Activated T-helper 1 cell treated with Interleukin-2 at 50 U/mL for 16 hours (primary cell): Measurements from ENCODE around the gene EHBP1.
"Not testable (repeated sequence)": the region's sequence is repeated elsewhere in the genome, so short reads cannot be mapped to it uniquely, and the experiment has no call there.

Experiments used
- DNase-seq: peaks from one replicate; pipeline ENCODE4 v3.0.0-alpha.2; 2020; ENCODE audit warnings: low read depth

EHBP1 gene

GRCh38 chr2:63019686-63020085, 314.2 kb downstream of the EHBP1 start:
- DNase-seq = not testable (repeated sequence)

DNA sequence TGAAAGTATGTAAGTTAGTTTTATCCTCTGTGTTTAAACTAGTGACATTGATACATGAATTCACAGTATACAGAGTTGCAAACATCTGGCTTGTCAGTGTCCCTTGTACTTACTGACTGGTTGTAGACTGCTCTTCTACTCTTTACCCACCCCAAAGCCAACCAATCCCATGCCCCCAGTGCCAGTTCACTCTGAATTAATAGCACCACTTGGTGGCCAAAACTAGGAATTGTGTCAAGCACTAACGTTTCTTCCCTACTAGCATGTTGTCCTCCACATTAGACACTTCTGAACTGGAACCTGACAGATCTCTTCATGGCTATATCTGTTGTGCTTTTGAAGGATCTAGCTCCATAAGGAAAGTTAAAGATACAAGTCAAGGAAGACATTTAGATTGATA, 317.9 kb downstream of the EHBP1 start:
- DNase-seq = no peak

- no peak for DNase-seq
Measured at GRCh38 chr2:63027220-63027619, 321.7 kb downstream of the EHBP1 start.

- no peak for DNase-seq
Measured at GRCh38 chr2:63029058-63029457, 323.5 kb downstream of the EHBP1 start.

- no peak for DNase-seq
Measured at GRCh38 chr2:63034526-63034925, 329.0 kb downstream of the EHBP1 start.

DNA sequence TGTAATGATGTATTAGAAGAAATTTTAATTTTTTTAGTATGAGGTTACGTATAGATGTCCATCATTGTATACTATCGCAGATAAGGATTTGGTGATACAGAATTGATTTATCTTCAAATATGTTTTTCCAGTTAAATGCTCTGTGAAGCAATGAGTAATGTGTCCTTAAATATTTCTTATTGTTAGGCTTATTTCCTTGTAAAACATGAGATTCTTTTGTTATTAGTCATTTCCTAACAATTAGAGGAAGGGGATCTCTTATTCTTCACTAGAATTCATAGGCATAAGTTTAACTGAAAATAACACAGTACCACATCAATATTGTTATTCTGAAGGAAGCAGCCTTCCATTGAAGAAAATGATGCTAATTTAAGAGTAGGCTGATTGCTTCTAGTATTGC, 329.7 kb downstream of the EHBP1 start:
- DNase-seq = no peak

GRCh38 chr2:63035660-63036059, 330.1 kb downstream of the EHBP1 start:
- no peak for DNase-seq

DNA sequence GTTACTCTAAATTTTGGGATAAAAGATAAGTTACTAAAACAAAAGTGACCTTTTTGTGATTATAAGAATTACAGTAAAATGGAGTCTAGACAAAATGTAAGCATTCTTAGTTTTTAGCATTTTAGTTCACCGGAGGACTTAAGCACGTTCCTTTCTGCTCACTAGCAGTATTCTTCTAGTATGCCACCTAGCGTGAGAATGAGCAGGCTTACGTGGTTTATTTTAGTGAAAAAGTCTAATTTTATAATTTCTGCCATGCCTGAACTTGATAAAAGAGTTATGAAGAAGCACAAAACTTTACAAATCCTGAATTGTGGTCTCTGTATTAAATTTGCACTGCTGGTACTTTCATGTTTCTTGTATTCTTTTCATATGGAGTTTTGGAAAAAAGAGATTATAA, 332.5 kb downstream of the EHBP1 start:
- no peak for DNase-seq

GRCh38 chr2:63040586-63040985, 335.1 kb downstream of the EHBP1 start:
- no peak for DNase-seq

GRCh38 chr2:63041592-63041991, 336.1 kb downstream of the EHBP1 start:
- no peak for DNase-seq

DNA sequence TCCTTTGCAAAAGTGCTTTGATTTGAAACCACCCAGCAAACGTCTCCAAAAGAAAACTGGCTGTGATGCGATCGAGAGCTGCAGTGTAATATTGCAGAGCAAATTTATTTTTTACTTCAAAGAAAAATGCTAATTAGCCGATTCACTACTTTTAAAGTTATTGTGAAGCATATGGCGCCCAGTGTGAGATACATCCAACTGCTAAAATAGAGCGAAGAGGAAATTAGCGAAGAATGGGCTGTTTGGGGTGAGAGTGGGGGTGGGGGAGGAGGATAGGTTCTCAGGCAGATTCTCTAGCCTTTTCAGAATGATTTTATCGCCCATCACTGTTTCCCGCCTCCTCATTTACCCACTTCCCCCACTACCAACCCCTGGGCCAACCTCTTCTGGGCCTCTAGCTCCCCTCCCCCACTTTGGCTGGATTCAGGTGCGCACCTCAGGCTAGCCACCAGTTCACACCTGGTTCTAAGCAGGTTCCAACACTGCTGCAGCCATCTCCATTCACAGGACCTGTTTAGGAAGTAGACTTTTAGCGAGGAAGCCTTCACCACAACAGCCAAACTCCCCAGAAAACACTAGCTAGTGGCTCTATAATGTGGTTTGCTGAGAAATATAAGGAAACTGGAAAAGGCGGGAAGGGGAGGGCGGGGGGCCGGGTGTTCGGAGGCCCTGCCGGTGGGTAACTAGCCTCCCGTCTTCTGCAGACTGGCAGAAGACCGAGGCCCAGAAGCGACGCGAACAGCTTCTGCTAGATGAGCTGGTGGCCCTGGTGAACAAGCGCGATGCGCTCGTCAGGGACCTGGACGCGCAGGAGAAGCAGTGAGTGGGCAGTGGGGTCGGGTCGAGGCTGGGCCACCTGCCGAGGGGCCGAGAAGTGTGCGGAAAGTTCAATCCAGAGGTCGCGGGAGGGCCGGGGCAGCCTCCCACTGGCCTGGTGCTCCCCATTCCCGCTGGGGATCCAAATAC, 339.1 kb downstream of the EHBP1 start:
- DNase-seq = no peak

GRCh38 chr2:63046552-63046951, 341.0 kb downstream of the EHBP1 start:
- no peak for DNase-seq

- DNase-seq = no peak
Measured at GRCh38 chr2:63046961-63047320, 341.4 kb downstream of the EHBP1 start.

DNA sequence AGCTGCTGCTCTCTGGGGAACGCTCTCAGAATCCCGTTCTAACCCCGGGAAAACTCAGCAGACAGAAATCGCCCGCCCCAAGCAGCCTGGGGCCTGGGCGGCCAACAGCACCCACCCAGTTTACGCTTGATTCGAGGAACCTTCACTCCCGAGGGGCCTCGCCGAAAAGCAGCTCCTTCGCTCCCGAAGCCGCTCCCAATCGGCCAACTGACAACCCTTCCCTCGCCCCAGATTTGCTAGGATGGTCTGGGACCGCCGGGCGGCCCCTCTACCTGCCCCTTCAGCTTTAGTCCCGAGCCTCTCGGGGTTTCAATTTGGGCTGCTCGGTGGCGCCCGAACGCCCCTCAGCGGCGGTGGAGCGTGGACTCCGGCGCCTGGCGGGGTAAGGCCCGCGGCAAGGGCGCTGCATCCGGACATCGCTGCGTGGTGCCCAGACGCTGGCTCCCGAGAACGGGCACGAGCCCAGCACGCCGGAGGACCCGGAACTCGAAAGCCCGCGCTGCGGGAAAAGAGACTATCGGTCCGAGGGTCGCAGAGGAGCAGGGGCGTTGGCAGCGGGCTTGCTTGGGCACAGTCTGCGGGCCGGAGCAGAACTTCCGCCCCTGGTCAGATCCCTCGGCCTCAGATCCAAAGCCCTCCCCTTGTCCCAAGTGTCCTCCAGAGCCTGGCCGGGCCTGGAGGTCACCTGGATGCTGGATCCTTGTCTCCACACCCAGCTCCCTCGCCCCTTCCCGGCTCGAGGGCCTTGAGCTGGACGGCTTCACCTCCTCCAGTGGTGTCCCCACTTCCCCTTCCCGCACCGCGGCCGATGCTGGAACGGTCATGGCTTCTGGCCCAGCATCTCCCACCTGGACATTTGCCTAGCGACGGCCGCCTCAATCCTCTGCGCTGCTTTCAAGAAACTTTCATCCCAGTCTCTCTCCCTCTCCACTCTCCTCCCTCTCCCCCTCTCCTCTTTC, 342.1 kb downstream of the EHBP1 start:
- DNase-seq = no peak

GRCh38 chr2:63048367-63049171, 343.1 kb downstream of the EHBP1 start:
- DNase-seq = no peak

DNA sequence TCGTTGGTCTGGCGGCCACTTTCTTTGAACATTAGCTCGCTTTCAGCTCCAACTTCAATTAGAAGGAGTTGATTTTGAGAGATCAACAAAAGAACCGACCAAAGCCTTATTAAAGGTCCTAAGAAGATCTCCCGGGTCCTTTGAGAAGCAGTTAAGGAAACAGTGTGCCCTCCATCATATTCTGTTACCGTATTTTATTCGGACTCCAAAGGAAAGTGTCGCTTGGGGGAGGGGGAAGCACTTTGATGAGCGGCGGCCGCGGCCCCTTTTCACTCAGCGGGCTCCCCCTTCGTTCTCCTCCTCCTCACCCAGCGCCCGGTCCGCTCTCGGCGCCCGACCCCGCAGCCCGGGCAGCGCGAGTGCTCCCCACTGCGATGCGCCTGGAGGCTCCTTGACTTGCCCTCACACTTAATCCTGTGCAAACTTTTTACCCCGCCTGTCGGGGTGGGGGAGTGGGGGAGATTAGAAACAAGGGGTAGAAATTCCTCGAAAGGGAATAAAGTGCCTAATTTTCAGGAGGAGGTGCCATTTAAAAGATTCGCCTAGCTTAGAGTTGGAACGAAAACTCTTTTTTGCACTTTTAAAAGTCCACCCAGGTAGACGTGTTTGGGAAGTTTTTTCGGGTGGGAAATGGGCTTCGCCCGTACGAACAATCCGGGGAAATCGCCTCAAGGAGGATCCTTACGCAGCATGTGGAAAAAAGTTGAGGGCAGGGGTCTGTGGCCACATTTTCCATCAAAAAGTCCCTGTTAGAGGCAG, 343.9 kb downstream of the EHBP1 start:
- DNase-seq = no peak

GRCh38 chr2:63049970-63050333, 344.4 kb downstream of the EHBP1 start:
- DNase-seq = no peak

DNA sequence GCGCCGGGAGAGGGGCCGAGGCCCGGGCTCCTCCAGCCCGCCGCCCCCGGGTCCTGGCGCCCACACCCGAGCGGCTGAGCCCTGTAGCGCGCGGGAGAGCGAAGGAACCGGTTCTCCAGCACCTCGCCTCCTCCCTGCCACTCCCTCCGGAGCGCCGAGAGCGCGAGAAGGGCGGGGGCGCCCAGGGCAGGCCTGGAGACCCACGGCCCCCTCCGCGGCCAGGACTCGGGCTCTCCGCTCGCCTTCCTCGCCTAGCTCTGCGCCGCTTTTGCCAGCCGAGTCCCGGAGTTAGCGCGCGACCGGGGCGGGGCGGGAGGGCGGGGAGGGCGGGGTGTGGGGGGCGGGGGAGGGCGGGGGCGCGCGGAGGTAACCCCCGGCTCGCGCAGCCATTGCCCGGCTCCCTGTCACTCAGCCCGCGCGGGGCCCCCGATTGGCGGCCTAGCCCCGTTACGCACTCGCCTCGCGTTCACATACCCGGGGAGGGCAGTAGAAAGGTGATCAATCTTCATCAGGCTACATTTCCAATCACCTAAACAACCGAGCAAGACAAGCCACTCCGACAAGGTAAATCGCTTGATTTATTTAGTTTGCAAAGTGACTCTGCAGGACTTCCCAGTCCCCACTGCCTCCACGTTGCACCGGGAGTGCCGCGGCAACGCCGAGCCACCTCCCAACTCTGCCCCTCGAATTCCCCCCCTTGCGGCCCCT, 345.0 kb downstream of the EHBP1 start, which contains the start of gene OTX1:
OTX1 (plus strand) TSS at position 497 of the 708 bp plus-strand sequence. CDS start 2,161 bp downstream, outside the sequence.
- DNase-seq = no peak

DNA sequence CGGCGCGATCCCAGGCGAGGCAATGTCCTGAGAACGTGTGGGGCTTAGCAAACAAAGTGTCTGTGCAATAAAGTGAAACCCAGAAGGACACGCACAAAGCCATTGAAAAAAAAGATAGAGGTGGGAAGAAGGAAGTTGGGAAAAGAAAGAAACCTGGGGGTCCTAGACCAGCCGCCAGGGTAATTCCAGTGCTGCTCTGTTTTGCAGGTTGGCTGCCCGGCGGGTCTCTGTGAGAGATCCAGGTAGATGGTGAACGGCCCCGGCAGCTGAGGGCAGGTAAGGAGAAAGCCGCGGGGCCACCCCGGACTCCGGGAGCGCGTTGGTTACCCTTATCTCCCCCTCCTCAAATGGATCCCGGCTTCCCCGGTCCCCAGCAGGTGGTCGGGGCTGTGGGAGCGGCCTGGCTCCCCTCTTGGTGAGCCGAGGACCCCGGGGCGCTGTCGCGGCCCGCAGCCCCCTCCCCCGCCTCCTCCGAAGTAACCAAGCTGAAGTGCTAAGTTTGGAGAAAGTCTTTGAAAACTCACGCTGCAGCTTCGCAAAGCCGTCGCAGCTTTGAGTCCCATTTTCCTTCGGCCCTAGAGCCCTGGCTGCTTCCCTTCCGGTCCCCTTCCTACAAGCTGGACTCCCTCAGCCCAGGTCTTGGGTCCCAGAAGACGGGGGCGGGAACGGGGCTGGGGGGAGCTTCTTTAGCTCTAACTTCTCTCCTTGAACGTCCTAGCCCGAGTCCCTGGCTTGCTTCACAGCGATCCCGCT, 345.7 kb downstream of the EHBP1 start:
- DNase-seq = no peak
